Ascending aorta (tissue), 2 donors: ENCODE data around the gene LDB3. TPM values are rescaled to one million over a fixed set of nuclear protein-coding genes. Genes with fewer than 3 reads are reported as not detected.

Source experiments
- DNase-seq, 2 donors: peaks; one replicate each; pipeline ENCODE4 v3.0.0-alpha.2; 2019; ENCODE audit warnings: low spot score in 2 of 2
- H3K27ac ChIP-seq, 2 donors: fragments of 200-600 bp; sonication (generic); one replicate each; pipeline ENCODE4 v1.5.1; 2016 to 2017; ENCODE audit warnings: mild to moderate bottlenecking in 1 of 2
- H3K27me3 ChIP-seq: fragments of 200-600 bp; sonication (generic); one replicate; pipeline ENCODE4 v1.5.1; 2017
- H3K36me3 ChIP-seq, 2 donors: fragments of 200-600 bp; sonication (generic); one replicate each; pipeline ENCODE4 v1.5.1; 2016
- H3K4me1 ChIP-seq, 2 donors: fragments of 200-600 bp; sonication (generic); one replicate each; pipeline ENCODE4 v1.5.1; 2016 to 2017; ENCODE audit warnings: mild to moderate bottlenecking in 1 of 2
- H3K4me3 ChIP-seq, 2 donors: fragments of 200-600 bp; sonication (generic); one replicate each; pipeline ENCODE4 v1.5.1; 2016 to 2017; ENCODE audit warnings: mild to moderate bottlenecking in 1 of 2
- H3K9me3 ChIP-seq, 2 donors: fragments of 200-600 bp; sonication (generic); one replicate each; pipeline ENCODE4 v1.5.1; 2016
- intact Hi-C: fragments of 100-400 bp; cut with DNase I; formaldehyde crosslinking; loops from one replicate; pipeline ENCODE4 v1.15.1; 2023
- total RNA-seq: library from RNA; depleted of rRNA; stranded (reverse); fragments of >200 nt; gene quantifications from one replicate; pipeline ENCODE4 v1.1.0, GENCODE V29; 2016
- TF ChIP-seq, protein P1 (sequence below), 3 experiments: fragments of 200-600 bp in 2 of 3; fragments of 450-650 bp in 1 of 3; sonication (generic) in 2 of 3; IDR thresholded peaks; one replicate each; pipeline ENCODE4 v1.5.1; 2016 to 2019; ENCODE audit warnings: antibody characterized with exemption in 3 of 3, mild to moderate bottlenecking in 1 of 3, moderate library complexity in 1 of 3

LDB3 gene
- total RNA-seq, 1 donor from 2014 or later, result 27.4 TPM

DNA sequence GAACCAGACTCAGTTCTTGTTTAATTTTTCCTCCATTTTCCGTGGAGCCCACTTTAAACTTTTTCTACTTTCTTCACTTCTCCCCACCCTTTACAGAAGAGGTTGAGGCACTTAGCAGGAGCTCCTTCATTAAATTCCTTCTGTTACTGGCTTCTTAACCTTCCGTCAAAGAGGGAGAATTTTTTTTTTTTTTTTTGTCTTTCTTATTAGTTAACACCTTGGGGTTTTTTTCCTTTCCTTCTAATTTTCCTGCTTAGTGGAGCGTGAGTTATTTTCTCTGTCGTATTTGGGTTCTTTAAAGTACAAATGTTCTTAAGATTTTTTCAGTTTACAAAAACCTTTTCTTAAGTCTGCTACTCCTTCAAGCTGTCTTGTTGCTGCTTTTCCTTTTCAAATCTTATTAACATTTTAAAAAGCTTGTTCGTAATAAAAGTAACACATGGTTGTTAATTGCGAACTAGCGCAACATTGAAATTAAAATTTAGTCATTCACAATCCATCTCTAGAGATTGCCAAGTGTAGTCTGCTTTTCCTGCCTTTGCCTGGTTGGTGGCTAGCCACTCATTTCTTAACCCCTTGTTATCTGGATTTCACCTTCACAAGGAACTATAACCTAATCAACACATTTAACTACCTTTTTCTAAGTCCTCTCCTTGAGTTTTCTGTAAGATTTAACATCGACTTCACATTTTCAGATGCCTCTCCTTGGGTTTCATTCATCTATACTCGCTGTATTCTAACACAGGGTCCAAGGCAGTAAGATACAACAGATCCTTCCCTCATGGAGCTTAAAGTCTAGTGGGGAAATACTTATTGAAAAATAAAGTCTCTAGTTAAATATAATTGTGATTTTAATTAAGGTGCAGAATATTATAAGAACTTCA is 90.1 kb downstream of the LDB3 start:
- no peak for DNase-seq
- Histone ChIP-seq H3K36me3 (no peaks in the 10 kb centered on the region), H3K27ac (peak overlapping the region; percentile 100), H3K4me3 (peak overlapping the region; percentile 82 to 96), H3K9me3 (no peaks in the 10 kb centered on the region), H3K27me3 (no peaks in the 10 kb centered on the region), H3K4me1 (peaks cover 5 to 28% of the 10 kb centered on the region in 2 donors)
- intact Hi-C loops, result loop anchor here (5.0 kb wide), 4 partner anchors 39 to 209 kb away; partner anchors contain the start of gene ADIRF
- TF ChIP-seq, protein P1, sequence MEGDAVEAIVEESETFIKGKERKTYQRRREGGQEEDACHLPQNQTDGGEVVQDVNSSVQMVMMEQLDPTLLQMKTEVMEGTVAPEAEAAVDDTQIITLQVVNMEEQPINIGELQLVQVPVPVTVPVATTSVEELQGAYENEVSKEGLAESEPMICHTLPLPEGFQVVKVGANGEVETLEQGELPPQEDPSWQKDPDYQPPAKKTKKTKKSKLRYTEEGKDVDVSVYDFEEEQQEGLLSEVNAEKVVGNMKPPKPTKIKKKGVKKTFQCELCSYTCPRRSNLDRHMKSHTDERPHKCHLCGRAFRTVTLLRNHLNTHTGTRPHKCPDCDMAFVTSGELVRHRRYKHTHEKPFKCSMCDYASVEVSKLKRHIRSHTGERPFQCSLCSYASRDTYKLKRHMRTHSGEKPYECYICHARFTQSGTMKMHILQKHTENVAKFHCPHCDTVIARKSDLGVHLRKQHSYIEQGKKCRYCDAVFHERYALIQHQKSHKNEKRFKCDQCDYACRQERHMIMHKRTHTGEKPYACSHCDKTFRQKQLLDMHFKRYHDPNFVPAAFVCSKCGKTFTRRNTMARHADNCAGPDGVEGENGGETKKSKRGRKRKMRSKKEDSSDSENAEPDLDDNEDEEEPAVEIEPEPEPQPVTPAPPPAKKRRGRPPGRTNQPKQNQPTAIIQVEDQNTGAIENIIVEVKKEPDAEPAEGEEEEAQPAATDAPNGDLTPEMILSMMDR (IDR thresholded peaks at IDR 0.05), result no peak

DNA sequence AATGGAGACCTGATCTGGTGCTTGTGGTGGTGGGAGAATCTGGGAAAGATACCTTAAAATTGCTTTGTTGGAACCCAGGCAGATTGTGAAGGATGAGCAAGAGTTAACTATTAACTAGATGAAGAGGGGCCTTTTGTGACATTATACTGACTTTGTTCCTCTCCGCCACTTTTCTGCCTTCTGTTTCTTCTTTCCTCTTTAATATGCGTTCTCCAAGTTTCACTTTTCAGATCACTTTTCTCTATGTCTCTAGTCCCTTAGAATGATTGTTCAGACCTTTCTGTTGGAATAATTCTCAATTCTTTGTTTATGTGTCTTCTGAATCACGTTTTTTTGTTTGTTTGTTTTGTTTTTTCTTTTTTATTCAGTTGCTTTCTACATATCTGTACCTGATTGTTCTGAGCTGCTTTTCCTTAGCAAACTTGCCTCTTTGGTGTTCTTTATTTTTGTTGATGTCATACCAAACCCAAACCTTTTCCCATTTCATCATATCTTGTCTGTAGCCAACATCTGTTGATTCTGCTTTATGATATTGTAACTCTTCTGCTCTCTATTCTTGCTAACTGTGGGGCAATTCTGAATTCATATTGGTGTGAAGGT is 90.9 kb downstream of the LDB3 start:
- no peaks in the 10 kb centered on the region for H3K27me3 ChIP-seq
- peak overlapping the region; percentile 100 for H3K27ac ChIP-seq
- H3K9me3 ChIP-seq, result no peaks in the 10 kb centered on the region
- TF ChIP-seq, protein P1 (IDR thresholded peaks at IDR 0.05), result no peak
- no peaks in the 10 kb centered on the region for H3K36me3 ChIP-seq
- H3K4me1 ChIP-seq, result peaks cover 5 to 22% of the 10 kb centered on the region in 2 donors
- DNase-seq, result no peak
- H3K4me3 ChIP-seq, result peak overlapping the region; percentile 82 to 96
- intact Hi-C loops, result loop anchor here (5.0 kb wide), 4 partner anchors 38 to 208 kb away; partner anchors contain the start of gene ADIRF

DNA sequence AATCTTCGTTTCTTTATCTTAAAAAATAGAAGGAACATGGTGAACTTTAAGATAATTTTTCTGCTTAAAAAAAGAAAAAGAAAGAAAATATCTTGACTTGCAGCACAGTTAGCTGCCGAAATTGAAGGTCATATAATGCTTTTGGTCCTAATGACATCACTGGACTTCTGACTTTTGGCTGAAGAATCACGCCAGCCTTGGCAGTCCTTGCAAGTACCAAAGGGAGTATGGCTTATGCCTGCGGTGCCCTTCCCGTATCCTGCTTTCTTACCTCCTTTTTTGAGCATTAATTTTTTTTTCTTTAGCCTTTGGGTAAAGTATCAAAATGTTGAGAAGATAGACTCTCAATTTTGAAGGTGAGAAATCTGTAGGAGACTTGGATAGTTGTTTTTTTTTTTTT is 95.1 kb downstream of the LDB3 start:
- TF ChIP-seq, protein P1 (IDR thresholded peaks at IDR 0.05), result no peak
- peaks cover 0 to 16% of the 10 kb centered on the region in 2 donors for H3K4me1 ChIP-seq
- H3K27ac ChIP-seq, result peak overlapping the region; percentile 36 to 56

DNA sequence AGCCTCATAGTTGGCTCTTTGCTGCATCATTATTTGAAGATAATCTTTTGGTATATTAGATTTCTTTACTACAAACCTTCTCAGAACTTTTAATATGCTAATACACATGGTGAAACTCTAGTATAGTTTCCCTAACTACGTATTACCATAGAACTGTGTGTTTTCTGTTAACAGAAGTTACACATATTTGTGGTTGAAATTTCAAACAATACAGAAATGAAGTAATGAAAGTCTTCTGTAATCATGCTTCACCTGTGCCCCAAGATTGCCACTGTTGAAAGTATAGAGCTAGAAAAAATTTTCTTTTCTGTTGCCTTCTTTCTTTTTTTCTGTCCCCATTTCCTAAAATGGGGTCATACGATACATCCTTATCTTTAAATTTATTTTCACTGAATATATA is 97.2 kb downstream of the LDB3 start:
- Histone ChIP-seq H3K27me3 (no peaks in the 10 kb centered on the region), H3K4me3 (no peak overlapping the region), H3K4me1 (peaks cover 0 to 24% of the 10 kb centered on the region in 2 donors), H3K36me3 (no peaks in the 10 kb centered on the region), H3K27ac (no peak overlapping the region), H3K9me3 (no peaks in the 10 kb centered on the region)
- no peak for DNase-seq
- TF ChIP-seq, protein P1 (IDR thresholded peaks at IDR 0.05), result no peak
- intact Hi-C loops, result no loop called here

More for the DNA sequence above, 95.1 kb downstream of the LDB3 start:
- DNase-seq, result no peak
- H3K4me3 ChIP-seq, result no peak overlapping the region
- no peaks in the 10 kb centered on the region for H3K36me3 ChIP-seq
- intact Hi-C loops, result no loop called here
- no peaks in the 10 kb centered on the region for H3K9me3 ChIP-seq
- no peaks in the 10 kb centered on the region for H3K27me3 ChIP-seq

DNA sequence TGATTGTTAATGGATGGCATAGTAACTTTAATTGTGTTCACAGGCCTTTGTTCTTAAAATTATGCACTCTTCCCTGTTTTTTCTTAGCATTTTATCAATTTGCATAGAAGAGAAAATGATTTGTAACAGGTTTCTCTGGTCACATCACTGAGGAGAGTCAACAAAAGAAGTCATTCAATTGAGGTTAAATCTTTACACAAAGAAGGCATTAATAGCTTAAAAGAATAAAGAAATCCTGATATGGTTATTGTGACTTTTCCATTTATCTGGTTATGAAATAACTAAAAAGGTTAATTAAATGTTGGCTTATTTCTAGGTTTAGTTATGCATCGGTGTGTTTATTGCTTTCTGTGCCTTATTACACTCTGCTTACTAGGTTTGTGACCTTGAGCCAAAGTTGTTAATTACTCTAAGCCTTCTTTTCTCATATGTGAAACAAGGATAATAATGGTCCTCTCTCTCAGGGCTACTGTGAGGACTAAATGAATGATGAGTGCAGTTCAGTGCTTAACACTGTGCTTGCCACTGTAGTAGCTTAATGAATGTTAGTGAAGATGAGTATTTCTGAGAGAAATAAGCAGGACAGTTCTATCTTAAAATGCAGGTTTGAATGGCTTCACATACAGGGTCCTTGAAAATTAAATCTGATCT is 100.2 kb downstream of the LDB3 start:
- DNase-seq, result no peak
- no peaks in the 10 kb centered on the region for H3K36me3 ChIP-seq
- peaks cover 0 to 28% of the 10 kb centered on the region in 2 donors for H3K4me1 ChIP-seq
- no peaks in the 10 kb centered on the region for H3K27me3 ChIP-seq
- H3K4me3 ChIP-seq, result no peak overlapping the region
- H3K9me3 ChIP-seq, result no peaks in the 10 kb centered on the region
- H3K27ac ChIP-seq, result no peak overlapping the region
- intact Hi-C loops, result no loop called here
- TF ChIP-seq, protein P1 (IDR thresholded peaks at IDR 0.05), result no peak
